Measurements from ENCODE around the gene RCAN2.

RCAN2 gene

GRCh38 chr6:46509981-46510510, 18.8 kb upstream of the RCAN2 start:
- no peak overlapping the region for H3K4me3 ChIP-seq (ENCODE audit: low read depth, low read length)
- no peak for TF ChIP-seq CTCF (IDR thresholded peaks at IDR 0.05; ENCODE audit: low read depth, low read length, missing control alignments)
- in situ Hi-C loops (cut with HindIII; ENCODE audit: low sequenced_read_pairs), result no loop called here
- no peak for DNase-seq (ENCODE audit: low read depth)

GRCh38 chr6:46509063-46509462, 17.8 kb upstream of the RCAN2 start:
- H3K4me3 ChIP-seq (ENCODE audit: low read depth, low read length), result no peak overlapping the region
- in situ Hi-C loops (cut with HindIII; ENCODE audit: low sequenced_read_pairs), result no loop called here
- DNase-seq (ENCODE audit: low read depth), result no peak
- TF ChIP-seq CTCF (IDR thresholded peaks at IDR 0.05; ENCODE audit: low read depth, low read length, missing control alignments), result no peak

- in situ Hi-C loops (cut with HindIII; ENCODE audit: low sequenced_read_pairs), result no loop called here
These were observed 16.2 kb upstream of the RCAN2 start for GRCh38 chr6:46507426-46507825.

GRCh38 chr6:46505693-46506512, 14.7 kb upstream of the RCAN2 start:
- in situ Hi-C loops (cut with HindIII; ENCODE audit: low sequenced_read_pairs), result no loop called here
- no peak overlapping the region for H3K4me3 ChIP-seq (ENCODE audit: low read depth, low read length)
- DNase-seq (ENCODE audit: low read depth), result no peak
- TF ChIP-seq CTCF (IDR thresholded peaks at IDR 0.05; ENCODE audit: low read depth, low read length, missing control alignments), result no peak

More at GRCh38 chr6:46507426-46507825, 16.2 kb upstream of the RCAN2 start:
- no peak for TF ChIP-seq CTCF (IDR thresholded peaks at IDR 0.05; ENCODE audit: low read depth, low read length, missing control alignments)
- DNase-seq (ENCODE audit: low read depth), result no peak
- H3K4me3 ChIP-seq (ENCODE audit: low read depth, low read length), result no peak overlapping the region

GRCh38 chr6:46504242-46504641, 13.0 kb upstream of the RCAN2 start:
- H3K4me3 ChIP-seq (ENCODE audit: low read depth, low read length), result no peak overlapping the region
- no peak for DNase-seq (ENCODE audit: low read depth)
- in situ Hi-C loops (cut with HindIII; ENCODE audit: low sequenced_read_pairs), result no loop called here
- no peak for TF ChIP-seq CTCF (IDR thresholded peaks at IDR 0.05; ENCODE audit: low read depth, low read length, missing control alignments)

GRCh38 chr6:46502486-46503119, 11.4 kb upstream of the RCAN2 start:
- in situ Hi-C loops (cut with HindIII; ENCODE audit: low sequenced_read_pairs), result no loop called here
- DNase-seq (ENCODE audit: low read depth), result no peak
- no peak for TF ChIP-seq CTCF (IDR thresholded peaks at IDR 0.05; ENCODE audit: low read depth, low read length, missing control alignments)
- no peak overlapping the region for H3K4me3 ChIP-seq (ENCODE audit: low read depth, low read length)
